ENCODE data around the gene ICAM3. TPM values are rescaled to one million over a fixed set of nuclear protein-coding genes. Genes with fewer than 3 reads are reported as not detected.

ICAM3 gene
- total and polyA plus RNA-seq, 8 donors = 5.2 to 13.8 (median 6.4) TPM

- Histone ChIP-seq H3K4me3 (peak within 1 kb of the TSS; percentile 48 to 94 (median 80)), H3K27me3 (no peaks in the 10 kb centered on the region), H3K36me3 (peaks cover 4 to 14% (median 10%) of the 10 kb centered on the region in 3 donors), H3K27ac (peak within 1 kb of the TSS; percentile 76 to 83 (median 82)), H3K4me1 (peaks cover 6 to 9% (median 8%) of the 10 kb centered on the region in 3 donors), H3K9me3 (no peaks in the 10 kb centered on the region)
- DNase-seq = peak; percentile 97 to 99 (median 98)
- TF ChIP-seq CTCF (IDR thresholded peaks at IDR 0.05) = no peak
- ATAC-seq = peak; percentile 88 to 96 (median 90)
- FAIRE-seq = peak; percentile 43
- WGBS, 2 donors = 0 to 1% methylated on average over 79 to 82 of the region's 82 CpGs
- intact Hi-C loops (cut with DNase I) = no loop called here
Measured at GRCh38 chr19:10332965-10333757, 6.3 kb downstream of the ICAM3 start, which contains the start of gene RAVER1. RAVER1 (minus strand) TSS chr19:10333529; CDS start chr19:10333507, 22 bp downstream.

DNA sequence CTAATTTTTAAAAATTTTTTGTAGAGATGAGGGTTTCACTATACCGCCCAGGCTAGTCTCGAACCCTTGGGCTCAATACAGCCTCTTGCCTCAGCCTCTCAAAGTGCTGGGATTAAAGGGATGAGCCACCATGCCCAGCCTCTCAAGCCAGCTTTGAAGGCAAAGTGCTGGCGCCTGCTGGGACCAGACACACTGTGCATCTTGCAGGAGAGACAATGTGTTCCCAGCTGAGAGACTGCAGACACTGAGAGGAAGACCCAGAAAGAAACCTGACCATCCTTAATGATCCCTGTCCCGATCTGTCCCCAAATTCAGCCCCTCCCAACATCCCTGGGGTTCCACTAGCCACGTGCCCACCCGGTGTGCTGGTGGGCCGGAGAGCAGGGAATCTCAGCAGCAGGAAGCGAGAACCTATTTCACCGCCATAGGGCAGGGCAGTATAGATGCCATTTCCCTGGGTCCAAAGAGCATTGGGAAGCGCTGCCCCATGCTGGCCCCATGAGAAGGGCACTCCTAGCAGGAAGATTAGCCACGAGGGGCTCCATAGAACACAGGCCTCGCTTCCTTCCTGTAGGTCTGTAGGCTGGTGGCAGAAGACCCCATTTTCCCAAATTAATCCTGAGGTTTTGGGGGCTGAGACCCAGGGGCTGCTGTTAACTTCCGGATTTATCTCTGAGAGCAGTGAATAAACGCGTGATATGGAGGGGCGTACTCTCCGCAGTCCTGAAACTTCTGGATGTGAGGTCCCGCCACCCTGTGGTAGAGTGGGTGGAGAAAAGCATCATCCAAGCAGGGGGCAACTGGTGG is 7.1 kb downstream of the ICAM3 start:
- DNase-seq (no peak), ATAC-seq (no peak), FAIRE-seq (no peak)
- Histone ChIP-seq H3K4me1 (peaks cover 6 to 9% (median 8%) of the 10 kb centered on the region in 3 donors), H3K36me3 (peaks cover 4 to 22% (median 17%) of the 10 kb centered on the region in 3 donors), H3K4me3 (peak overlapping the region; percentile 48 to 94 (median 80)), H3K27ac (peak overlapping the region in 2 of 4 donors; percentile 82 to 83), H3K9me3 (no peaks in the 10 kb centered on the region), H3K27me3 (no peaks in the 10 kb centered on the region)
- intact Hi-C loops (cut with DNase I) = no loop called here
- 32% methylated on average over 18 of the region's 18 CpGs for WGBS, 2 donors
- TF ChIP-seq CTCF (IDR thresholded peaks at IDR 0.05) = no peak

DNA sequence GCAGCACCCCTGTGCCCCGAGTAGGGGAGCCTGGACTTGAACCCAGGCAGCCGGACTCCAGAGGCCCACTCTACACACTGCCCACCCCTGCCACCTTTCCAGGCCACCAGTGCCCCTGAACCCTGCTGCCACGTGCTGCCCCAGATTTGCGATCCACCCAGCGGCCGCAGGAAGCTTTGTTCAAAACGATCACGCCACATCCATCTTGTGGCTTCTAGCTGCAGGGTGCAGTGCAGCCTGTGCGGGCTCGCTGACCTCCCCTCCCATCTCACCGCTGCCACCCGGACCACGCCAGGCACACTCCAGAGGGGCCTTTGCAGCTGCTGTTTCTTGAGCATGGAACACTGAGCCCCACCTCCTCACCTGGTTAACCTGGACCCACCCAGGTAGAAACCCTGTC is 9.9 kb downstream of the ICAM3 start:
- WGBS, 2 donors = 91 to 92% methylated on average over 13 of the region's 13 CpGs
- no peak for ATAC-seq
- peaks cover 4 to 30% (median 20%) of the 10 kb centered on the region in 3 donors for H3K36me3 ChIP-seq

More for the DNA sequence above, 9.9 kb downstream of the ICAM3 start:
- DNase-seq = peak in 1 of 6 donors; percentile 53
- Histone ChIP-seq H3K4me1 (peaks cover 6 to 9% (median 8%) of the 10 kb centered on the region in 3 donors), H3K27ac (no peak overlapping the region), H3K27me3 (no peaks in the 10 kb centered on the region), H3K4me3 (no peak overlapping the region), H3K9me3 (no peaks in the 10 kb centered on the region)
- no peak for FAIRE-seq
- intact Hi-C loops (cut with DNase I) = no loop called here
- TF ChIP-seq CTCF (IDR thresholded peaks at IDR 0.05) = no peak
